Bronchial epithelial cell (primary cell): Measurements from ENCODE around the gene OR5K3. TPM values are rescaled to one million over a fixed set of nuclear protein-coding genes. Genes with fewer than 3 reads are reported as not detected.
A peak's percentile ranks its signal among the peaks of the same experiment; 100 is the strongest.
"Not testable (repeated sequence)": the region's sequence is repeated elsewhere in the genome, so short reads cannot be mapped to it uniquely, and the experiment has no call there.

ENCODE experiments used
- DNase-seq: peaks from one replicate; pipeline ENCODE4 v3.0.0-alpha.2; 2010; ENCODE audit warnings: low read depth
- FAIRE-seq: peaks from 2 replicates; lab custom pipeline; 2011; peaks lifted over from hg19 to GRCh38; lab: Jason Lieb, UNC
- H3K27me3 ChIP-seq: 2 replicates; pipeline ENCODE4 v1.5.1; 2011; ENCODE audit warnings: low read length; ENCODE audit not compliant: control insufficient read depth, insufficient read depth
- H3K36me3 ChIP-seq: 2 replicates; pipeline ENCODE4 v1.5.1; 2011; ENCODE audit warnings: low read length; ENCODE audit not compliant: control insufficient read depth, insufficient read depth
- H3K4me3 ChIP-seq: 2 replicates; pipeline ENCODE4 v1.5.1; 2011; ENCODE audit warnings: mild to moderate bottlenecking, low read depth, low read length, control low read depth
- CTCF ChIP-seq: IDR thresholded peaks from 2 replicates; pipeline ENCODE4 v1.5.1; 2011; ENCODE audit warnings: mild to moderate bottlenecking, moderate library complexity, low read length, control low read depth, inconsistent platforms; ENCODE audit not compliant: insufficient read depth, severe bottlenecking
- total RNA-seq: library from RNA; depleted of rRNA; stranded (reverse); fragments of >200 nt; gene quantifications from 2 replicates; pipeline ENCODE4 v1.2.1, GENCODE V29; 2014

OR5K3 gene
- total RNA-seq, 1 donor from 2014 or later, result not detected

GRCh38 chr3:98371186-98371585 is 19.3 kb upstream of the OR5K3 start:
- Histone ChIP-seq H3K4me3 (no peak overlapping the region), H3K36me3 (no peaks in the 10 kb centered on the region), H3K27me3 (no peaks in the 10 kb centered on the region)
- FAIRE-seq, result no peak
- TF ChIP-seq CTCF, result no peak
- no peak for DNase-seq

GRCh38 chr3:98371853-98372252 is 18.6 kb upstream of the OR5K3 start:
- no peak for TF ChIP-seq CTCF
- Histone ChIP-seq H3K36me3 (no peaks in the 10 kb centered on the region), H3K27me3 (no peaks in the 10 kb centered on the region), H3K4me3 (no peak overlapping the region)
- no peak for FAIRE-seq
- DNase-seq, result no peak

- H3K36me3 ChIP-seq, result no peaks in the 10 kb centered on the region
- no peaks in the 10 kb centered on the region for H3K27me3 ChIP-seq
- no peak for DNase-seq
- TF ChIP-seq CTCF, result no peak
- no peak for FAIRE-seq
- H3K4me3 ChIP-seq, result no peak overlapping the region
These were observed 18.0 kb upstream of the OR5K3 start for GRCh38 chr3:98372445-98372844.

- H3K4me3 ChIP-seq, result no peak overlapping the region
- H3K36me3 ChIP-seq, result no peaks in the 10 kb centered on the region
- FAIRE-seq (no peak), DNase-seq (peak; percentile 69)
- H3K27me3 ChIP-seq, result no peaks in the 10 kb centered on the region
- no peak for TF ChIP-seq CTCF
These were observed 13.8 kb upstream of the OR5K3 start for GRCh38 chr3:98376631-98377030.

GRCh38 chr3:98388147-98388546 is 2.3 kb upstream of the OR5K3 start:
- peak; percentile 78 for DNase-seq
- no peak for FAIRE-seq
- TF ChIP-seq CTCF, result no peak
- H3K4me3 ChIP-seq, result no peak overlapping the region
- no peaks in the 10 kb centered on the region for H3K27me3 ChIP-seq
- no peaks in the 10 kb centered on the region for H3K36me3 ChIP-seq

- TF ChIP-seq CTCF, result no peak
- H3K36me3 ChIP-seq, result no peaks in the 10 kb centered on the region
- FAIRE-seq (no peak), DNase-seq (no peak)
- no peaks in the 10 kb centered on the region for H3K27me3 ChIP-seq
- no peak overlapping the region for H3K4me3 ChIP-seq
These were observed 4.6 kb downstream of the OR5K3 start for GRCh38 chr3:98395101-98395500.

GRCh38 chr3:98396482-98396881 is 6.0 kb downstream of the OR5K3 start:
- DNase-seq, FAIRE-seq, H3K36me3 ChIP-seq, H3K4me3 ChIP-seq, H3K27me3 ChIP-seq: not testable (repeated sequence)
